H1 (cell line): ENCODE measurements around the gene NKIRAS2. TPM values are rescaled to one million over a fixed set of nuclear protein-coding genes. Genes with fewer than 3 reads are reported as not detected.
A peak's percentile ranks its signal among the peaks of the same experiment; 100 is the strongest.

Experiments
- CBX8 ChIP-seq: fragments of 300-800, 300-1000 bp; sonication (generic); IDR thresholded peaks from 2 replicates; pipeline ENCODE4 v1.7.1; 2016; ENCODE audit warnings: low read depth, low read length, borderline replicate concordance
- CHD1 ChIP-seq: IDR thresholded peaks from 2 replicates; pipeline ENCODE4 v1.6.1; 2012; ENCODE audit warnings: low read depth, low read length, improper control_type of control experiment
- CHD2 ChIP-seq: IDR thresholded peaks from 2 replicates; pipeline ENCODE4 v1.6.1; 2012; ENCODE audit warnings: low read length, improper control_type of control experiment
- CHD7 ChIP-seq: fragments of 300-600 bp; sonication (generic); IDR thresholded peaks from 2 replicates; pipeline ENCODE4 v1.7.1; 2012; ENCODE audit warnings: low read length, moderate library complexity, mild to moderate bottlenecking, inconsistent platforms; ENCODE audit not compliant: insufficient replicate concordance
- CREB1 ChIP-seq: IDR thresholded peaks from 2 replicates; pipeline ENCODE4 v1.6.1; 2012; ENCODE audit warnings: inconsistent platforms
- EGR1 ChIP-seq: IDR thresholded peaks from 2 replicates; pipeline ENCODE4 v1.6.1; 2011; ENCODE audit warnings: low read depth, low read length, borderline replicate concordance
- GABPA ChIP-seq: IDR thresholded peaks from 2 replicates; pipeline ENCODE4 v1.6.1; 2011; ENCODE audit warnings: mild to moderate bottlenecking, low read length, moderate library complexity, borderline replicate concordance; ENCODE audit not compliant: insufficient read depth
- HDAC2 ChIP-seq, 2 experiments: fragments of 300-600 bp in 1 of 2; sonication (generic) in 1 of 2; IDR thresholded peaks; 2 replicates each; pipeline ENCODE4 v1.6.1; 2011 to 2012; ENCODE audit warnings: low read depth in 2 of 2, low read length in 2 of 2, mild to moderate bottlenecking in 2 of 2, moderate library complexity in 2 of 2, borderline replicate concordance in 1 of 2, inconsistent platforms in 1 of 2
- RXRA ChIP-seq: IDR thresholded peaks from 2 replicates; pipeline ENCODE4 v1.6.1; 2011; ENCODE audit warnings: low read depth, mild to moderate bottlenecking, low read length, moderate library complexity; ENCODE audit not compliant: insufficient read depth
- polyA plus RNA-seq, 7 experiments: library from polyadenylated mRNA; depleted of rRNA in 3 of 7; stranded (reverse) in 5 of 7; unstranded in 2 of 7; fragments of >200 nt in 5 of 7; fragments of 200-250 nt in 2 of 7; gene quantifications; 1 replicate in 5 of 7; 2 replicates in 1 of 7; 4 replicates in 1 of 7; pipeline versions ENCODE4 v1.2.1 to v1.2.3, GENCODE V29; 2011 to 2013; ENCODE audit warnings: missing spikeins in 2 of 7, mixed read lengths in 2 of 7
- total RNA-seq: library from RNA; stranded (reverse); fragmentation: NEBNext Ultra II Directional; extraction: Animal tissue kit (Norgen Biotek cat#: 25700); gene quantifications from 2 replicates; pipeline ENCODE4 v1.2.1, GENCODE V29; 2021
- TF ChIP-seq, protein P1 (sequence below): IDR thresholded peaks from 2 replicates; pipeline ENCODE4 v1.6.1; 2011; ENCODE audit warnings: low read length, improper control_type of control experiment

The NKIRAS2 gene
- total and polyA plus RNA-seq, 2 of the 8 experiments (the other 6 are each of a cell fraction or from before 2014, with no cell fraction given) = 34.5 to 51.1 TPM

DNA sequence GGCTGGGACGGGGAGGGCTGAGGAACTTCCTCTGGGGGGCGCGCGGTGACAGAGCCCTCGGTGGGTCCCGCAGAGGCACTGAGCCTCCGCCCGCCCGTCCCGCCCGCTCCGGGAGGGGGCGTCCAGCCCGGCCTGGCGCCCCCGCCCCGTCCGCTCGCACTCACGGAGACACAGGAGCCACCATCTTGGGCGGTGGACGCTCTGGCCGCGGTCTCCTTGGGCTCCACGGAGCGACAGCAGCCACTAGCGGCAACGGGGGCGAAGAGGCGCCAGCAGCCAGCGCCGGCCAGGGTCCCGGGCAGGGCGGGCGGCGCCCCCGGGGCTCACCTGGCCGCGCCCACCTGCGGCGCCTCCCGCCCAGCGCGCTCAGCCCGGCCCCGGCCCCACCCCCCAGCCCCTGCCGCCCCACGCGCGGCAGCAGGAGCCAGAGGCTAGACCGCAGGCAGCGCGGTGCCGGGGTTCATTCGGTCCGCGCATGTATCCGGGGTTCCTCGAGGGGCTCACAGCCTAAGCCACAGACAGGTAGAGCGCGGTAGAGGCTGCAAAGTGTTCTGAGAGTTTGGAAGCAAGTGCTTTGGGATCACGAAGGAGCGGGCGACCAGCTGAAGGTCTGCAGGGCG lies 30.6 kb downstream of the NKIRAS2 start, which contains the start of gene C17orf113 (continued):
- TF ChIP-seq RXRA (no peak), CHD1 (no peak), CREB1 (no peak), EGR1 (no peak), CHD7 (no peak), CBX8 (no peak), CHD2 (no peak), HDAC2 (IDR thresholded peaks at IDR 0.05; ENCODE audit: borderline replicate concordance in 1 of 2, low read depth in 2 of 2, low read length in 2 of 2) (0 out of 4 replicates have a peak, but pooled peaks have one; percentile 31 to 50), GABPA (no peak)
- TF ChIP-seq, protein P1, sequence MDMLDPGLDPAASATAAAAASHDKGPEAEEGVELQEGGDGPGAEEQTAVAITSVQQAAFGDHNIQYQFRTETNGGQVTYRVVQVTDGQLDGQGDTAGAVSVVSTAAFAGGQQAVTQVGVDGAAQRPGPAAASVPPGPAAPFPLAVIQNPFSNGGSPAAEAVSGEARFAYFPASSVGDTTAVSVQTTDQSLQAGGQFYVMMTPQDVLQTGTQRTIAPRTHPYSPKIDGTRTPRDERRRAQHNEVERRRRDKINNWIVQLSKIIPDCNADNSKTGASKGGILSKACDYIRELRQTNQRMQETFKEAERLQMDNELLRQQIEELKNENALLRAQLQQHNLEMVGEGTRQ = no peak
